Adrenal gland (tissue), 12 donors: ENCODE measurements around the gene MEAF6. TPM values are rescaled to one million over a fixed set of nuclear protein-coding genes. Genes with fewer than 3 reads are reported as not detected.

ENCODE experiments used
- DNase-seq, 7 donors: peaks; one replicate each; pipeline ENCODE4 v3.0.0-alpha.2; 2019 to 2020
- H3K27ac ChIP-seq, 5 donors: fragments of 200-600 bp; sonication (generic) in 4 of 5; 1 replicate in 3 of 5; 2 replicates in 2 of 5; pipeline versions ENCODE4 v1.5.1 to v1.8.0; 2016 to 2020; ENCODE audit warnings: mild to moderate bottlenecking in 1 of 5
- H3K27me3 ChIP-seq: fragments of 200-600 bp; 2 replicates; pipeline ENCODE4 v1.8.0; 2021
- H3K36me3 ChIP-seq, 2 donors: fragments of 200-600 bp; replicated peaks in 1 of 2; 1 replicate in 1 of 2; 2 replicates in 1 of 2; pipeline versions ENCODE4 v1.5.1 to v1.8.0; 2018 to 2022
- H3K4me1 ChIP-seq, 2 donors: fragments of 200-600 bp; replicated peaks in 1 of 2; 1 replicate in 1 of 2; 2 replicates in 1 of 2; pipeline versions ENCODE4 v1.5.1 to v1.8.0; 2018 to 2021
- H3K4me3 ChIP-seq, 4 donors: fragments of 200-600 bp; sonication (generic) in 3 of 4; one replicate each; pipeline ENCODE4 v1.5.1; 2016 to 2018
- H3K9me3 ChIP-seq, 3 donors: fragments of 200-600 bp; sonication (generic) in 1 of 3; replicated peaks in 1 of 3; 1 replicate in 2 of 3; 2 replicates in 1 of 3; pipeline versions ENCODE4 v1.5.1 to v1.8.0; 2016 to 2021
- CTCF ChIP-seq, 6 experiments: fragments of 450-650 bp in 4 of 6; fragments of 200-600 bp in 2 of 6; sonication (generic) in 1 of 6; IDR thresholded peaks; 1 replicate in 5 of 6; 2 replicates in 1 of 6; pipeline versions ENCODE4 v1.5.1 to v1.8.0; 2016 to 2021; ENCODE audit warnings: antibody characterized with exemption in 6 of 6, mild to moderate bottlenecking in 2 of 6, moderate library complexity in 1 of 6
- POLR2A ChIP-seq, 2 donors: fragments of 450-650 bp; IDR thresholded peaks; one replicate each; pipeline ENCODE4 v1.6.1; 2017; ENCODE audit warnings: antibody characterized with exemption in 2 of 2, mild to moderate bottlenecking in 2 of 2, moderate library complexity in 1 of 2
- WGBS, 4 donors: extraction: QIAGEN DNeasy Blood & Tissue Kit in 2 of 4; methylation state at CpG; one replicate each; pipeline versions ENCODE4 v1.1.5 to v1.1.7; 2013 to 2017; 5-methylcytosine and 5-hydroxymethylcytosine counted together
- intact Hi-C, 2 donors: fragments of 100-400 bp; cut with DNase I; formaldehyde crosslinking; loops; one replicate each; pipeline versions ENCODE4 v1.14.1 to v1.15.0; 2022 to 2023
- polyA plus RNA-seq, 3 donors: library from polyadenylated mRNA; stranded (reverse); fragments of 200-250 nt in 2 of 3; fragments of 350-450 nt in 1 of 3; fragmentation: Illumina TruSeq in 1 of 3; extraction: RNeasy Lipid Tissue Mini Kit (QIAGEN cat#74804) in 1 of 3; gene quantifications; one replicate each; pipeline ENCODE4 v1.2.3, GENCODE V29; 2013 to 2014
- total RNA-seq, 9 donors: library from RNA; depleted of rRNA in 4 of 9; stranded (reverse); fragments of >200 nt in 4 of 9; fragments of 120-200 nt in 1 of 9; fragmentation: NEBNext Ultra II Directional in 1 of 9; extraction: Animal tissue kit (Norgen Biotek cat#: 25700) in 1 of 9; gene quantifications; one replicate each; pipeline versions ENCODE4 v1.1.0 to v1.2.4, GENCODE V29; 2013 to 2023
- donor health status: healthy with polysubstance abuse.
- donor health status: Bipolar disorder and iron deficiency.
- donor health status: DM: yes; HTN: yes; CAD: no.
- donor health status: DM: no; HTN: no; CAD: no.
- donor health status: DM: no; HTN: no; CAD: no.
- donor health status: DM: yes; HTN: yes; CAD: no.

The MEAF6 gene
- total and polyA plus RNA-seq, 12 donors, result 37.8 to 74.5 (median 56.0) TPM

- Histone ChIP-seq H3K9me3 (no peaks in the 10 kb centered on the region), H3K27me3 (no peaks in the 10 kb centered on the region), H3K27ac (peak overlapping the region; percentile 72 to 98 (median 90)), H3K4me3 (peak overlapping the region in 2 of 4 donors; percentile 12 to 46), H3K36me3 (peaks cover 0 to 56% of the 10 kb centered on the region in 2 donors), H3K4me1 (peaks cover 68 to 93% of the 10 kb centered on the region in 2 donors)
- peak; percentile 88 to 95 (median 93) for DNase-seq
- 11 to 26% (median 14%) methylated on average over 7 to 22 of the region's 22 CpGs for WGBS, 4 donors
- TF ChIP-seq POLR2A (IDR thresholded peaks at IDR 0.05), result peak in 1 of 2 donors; percentile 33
- no peak for TF ChIP-seq CTCF (IDR thresholded peaks at IDR 0.05)
- intact Hi-C loops, result no loop called here
Observed at GRCh38 chr1:37479255-37480124, 35.1 kb downstream of the MEAF6 start.

- Histone ChIP-seq H3K36me3 (peaks cover 0 to 54% of the 10 kb centered on the region in 2 donors), H3K4me1 (peaks cover 62 to 89% of the 10 kb centered on the region in 2 donors)
Observed at GRCh38 chr1:37478890-37479254, 35.7 kb downstream of the MEAF6 start.

GRCh38 chr1:37478451-37478881, 36.1 kb downstream of the MEAF6 start:
- 36 to 63% (median 52%) methylated on average over 4 to 8 of the region's 8 CpGs for WGBS, 4 donors
- H3K4me3 ChIP-seq, result peak overlapping the region in 1 of 4 donors; percentile 91
- intact Hi-C loops, result no loop called here

More at GRCh38 chr1:37478890-37479254, 35.7 kb downstream of the MEAF6 start:
- intact Hi-C loops, result no loop called here
- H3K4me3 ChIP-seq, result peak overlapping the region in 1 of 4 donors; percentile 91
- H3K27ac ChIP-seq, result peak overlapping the region; percentile 72 to 98 (median 90)
- no peaks in the 10 kb centered on the region for H3K27me3 ChIP-seq
- 17 to 31% (median 22%) methylated on average over 3 of the region's 3 CpGs for WGBS, 4 donors
- TF ChIP-seq POLR2A (IDR thresholded peaks at IDR 0.05) (no peak), CTCF (IDR thresholded peaks at IDR 0.05) (no peak)
- H3K9me3 ChIP-seq, result no peaks in the 10 kb centered on the region
- peak in 1 of 7 donors; percentile 51 for DNase-seq

More at GRCh38 chr1:37478451-37478881, 36.1 kb downstream of the MEAF6 start:
- H3K36me3 ChIP-seq, result peaks cover 0 to 50% of the 10 kb centered on the region in 2 donors
- no peaks in the 10 kb centered on the region for H3K27me3 ChIP-seq
- no peaks in the 10 kb centered on the region for H3K9me3 ChIP-seq
- peak overlapping the region; percentile 72 to 98 (median 90) for H3K27ac ChIP-seq
- H3K4me1 ChIP-seq, result peaks cover 58 to 89% of the 10 kb centered on the region in 2 donors
- TF ChIP-seq POLR2A (IDR thresholded peaks at IDR 0.05), result no peak
- TF ChIP-seq CTCF (IDR thresholded peaks at IDR 0.05), result no peak
- DNase-seq, result peak in 4 of 7 donors; percentile 35 to 61 (median 48)
